K562 (cell line): Measurements from ENCODE around the gene PPP6R1. TPM values are rescaled to one million over a fixed set of nuclear protein-coding genes. Genes with fewer than 3 reads are reported as not detected.

Source experiments
- ARID2 ChIP-seq: fragments of 450-650 bp; IDR thresholded peaks from 2 replicates; pipeline ENCODE4 v1.6.1; 2017; ENCODE audit warnings: antibody characterized with exemption, mild to moderate bottlenecking
- BCOR ChIP-seq: fragments of 450-650 bp; IDR thresholded peaks from 2 replicates; pipeline ENCODE4 v1.6.1; 2016
- CBX2 ChIP-seq: fragments of 200-600 bp; sonication (generic); IDR thresholded peaks from one replicate; pipeline ENCODE4 v1.6.1; 2012; ENCODE audit warnings: mild to moderate bottlenecking, low read length, inconsistent platforms; ENCODE audit not compliant: insufficient read depth, poor library complexity, severe bottlenecking
- ELF1 ChIP-seq: fragments of 200-800 bp; sonication (Bioruptor generic); IDR thresholded peaks from 2 replicates; pipeline ENCODE4 v1.6.1; 2016; ENCODE audit warnings: missing genetic modification characterization, missing compliant biosample characterization
- FOS ChIP-seq: IDR thresholded peaks from 3 replicates; pipeline ENCODE4 v1.6.1; 2011; ENCODE audit not compliant: insufficient read length; ENCODE audit errors: extremely low read depth
- HEY1 ChIP-seq: fragments of 250-450 bp; sonication (Bioruptor Pico); IDR thresholded peaks from 2 replicates; pipeline ENCODE4 v1.5.0; 2020; ENCODE audit warnings: mild to moderate bottlenecking, moderate library complexity, borderline replicate concordance
- HIVEP1 ChIP-seq: fragments of 250-450 bp; sonication (Bioruptor Pico); IDR thresholded peaks from 2 replicates; pipeline ENCODE4 v1.4.0; 2020; ENCODE audit warnings: mild to moderate bottlenecking
- KLF1 ChIP-seq: fragments of 450-650 bp; IDR thresholded peaks from 2 replicates; pipeline ENCODE4 v1.6.1; 2016; ENCODE audit warnings: missing genetic modification characterization, missing compliant biosample characterization
- KLF6 ChIP-seq: fragments of 250-450 bp; sonication (Bioruptor Pico); IDR thresholded peaks from 2 replicates; pipeline ENCODE4 v1.4.0; 2020; ENCODE audit warnings: mild to moderate bottlenecking, moderate library complexity, borderline replicate concordance
- NR4A1 ChIP-seq, 2 experiments: fragments of 250-450 bp in 1 of 2; fragments of 450-650 bp in 1 of 2; sonication (Bioruptor Pico) in 1 of 2; IDR thresholded peaks; 2 replicates each; pipeline versions ENCODE4 v1.4.0 to v1.6.1; 2016 to 2020; ENCODE audit warnings: mild to moderate bottlenecking in 2 of 2, missing compliant biosample characterization in 1 of 2, missing genetic modification characterization in 1 of 2, moderate library complexity in 1 of 2
- PURB ChIP-seq: sonication (generic); formaldehyde crosslinking; IDR thresholded peaks from 2 replicates; pipeline ENCODE4 v1.9.0; 2021; ENCODE audit warnings: low read depth, mild to moderate bottlenecking, missing genetic modification reagents
- RB1 ChIP-seq: fragments of 450-650 bp; IDR thresholded peaks from 2 replicates; pipeline ENCODE4 v1.6.1; 2017; ENCODE audit warnings: low read depth, mild to moderate bottlenecking
- SIN3A ChIP-seq, 2 experiments: fragments of 150-350 bp in 1 of 2; IDR thresholded peaks; 2 replicates each; pipeline ENCODE4 v1.6.1; 2011 to 2016; ENCODE audit warnings: borderline replicate concordance in 2 of 2, low read depth in 2 of 2, low read length in 2 of 2, mild to moderate bottlenecking in 2 of 2, moderate library complexity in 2 of 2; ENCODE audit not compliant: control insufficient read depth in 1 of 2
- SREBF2 ChIP-seq: sonication (generic); formaldehyde crosslinking; IDR thresholded peaks from 2 replicates; pipeline ENCODE4 v1.4.0; 2020; ENCODE audit warnings: mild to moderate bottlenecking, missing genetic modification reagents
- TBL1XR1 ChIP-seq, 2 experiments: IDR thresholded peaks; 2 replicates each; pipeline ENCODE4 v1.6.1; 2012; ENCODE audit warnings: improper control_type of control experiment in 2 of 2, low read length in 2 of 2, mild to moderate bottlenecking in 1 of 2
- TOE1 ChIP-seq, 2 experiments: fragments of 450-650 bp in 1 of 2; sonication (generic) in 1 of 2; formaldehyde crosslinking in 1 of 2; IDR thresholded peaks; 2 replicates each; pipeline versions ENCODE4 v1.7.1 to v1.8.0; 2016 to 2022; ENCODE audit warnings: borderline replicate concordance in 2 of 2, mild to moderate bottlenecking in 2 of 2, antibody characterized with exemption in 1 of 2, inconsistent platforms in 1 of 2, low read depth in 1 of 2, missing genetic modification reagents in 1 of 2, moderate library complexity in 1 of 2
- ZNF124 ChIP-seq: sonication (generic); formaldehyde crosslinking; IDR thresholded peaks from 2 replicates; pipeline ENCODE4 v1.8.1; 2022; ENCODE audit warnings: missing genetic modification reagents
- ZNF140 ChIP-seq: fragments of 250-450 bp; sonication (Bioruptor Pico); IDR thresholded peaks from 2 replicates; pipeline ENCODE4 v1.8.0; 2021; ENCODE audit warnings: moderate library complexity, mild to moderate bottlenecking, inconsistent platforms
- ZNF57 ChIP-seq: fragments of 450-650 bp; formaldehyde crosslinking; IDR thresholded peaks from 2 replicates; pipeline ENCODE4 v1.4.0; 2020; ENCODE audit warnings: mild to moderate bottlenecking, moderate library complexity
- ZNF586 ChIP-seq: fragments of 450-650 bp; formaldehyde crosslinking; conservative IDR thresholded peaks from 2 replicates; pipeline ENCODE4 v1.4.0; 2020; ENCODE audit warnings: mild to moderate bottlenecking, moderate library complexity
- ZNF785 ChIP-seq: fragments of 250-450 bp; sonication (Bioruptor Pico); IDR thresholded peaks from 2 replicates; pipeline ENCODE4 v1.4.0; 2020; ENCODE audit warnings: mild to moderate bottlenecking
- ZNF830 ChIP-seq: fragments of 250-450 bp; sonication (Bioruptor Pico); IDR thresholded peaks from 2 replicates; pipeline ENCODE4 v1.5.0; 2021; ENCODE audit warnings: mild to moderate bottlenecking
- polyA plus RNA-seq, 8 experiments: library from polyadenylated mRNA; depleted of rRNA in 4 of 8; stranded (reverse) in 5 of 8; unstranded in 3 of 8; fragments of >200 nt; fragmentation: Nextera tagmentation in 2 of 8; fragmentation: Illumina TruSeq in 1 of 8; extraction: Ambion mirVana in 2 of 8; extraction: Trizol in 1 of 8; gene quantifications; 2 replicates each; pipeline versions ENCODE4 v1.2.1 to v1.2.3, GENCODE V29; 2011 to 2014; ENCODE audit warnings: inconsistent platforms in 1 of 8, missing spikeins in 1 of 8
- total RNA-seq, 7 experiments: library from RNA; depleted of rRNA in 6 of 7; stranded (reverse); fragments of >200 nt in 6 of 7; fragmentation: Illumina TruSeq in 2 of 7; extraction: Trizol in 2 of 7; gene quantifications; 2 replicates each; pipeline versions ENCODE4 v1.2.1 to v1.2.3, GENCODE V29; 2011 to 2021; ENCODE audit warnings: low replicate concordance in 1 of 7
- TF ChIP-seq, protein P1 (sequence below): fragments of 250-450 bp; sonication (Bioruptor Pico); IDR thresholded peaks from 2 replicates; pipeline ENCODE4 v1.8.0; 2021; ENCODE audit warnings: moderate library complexity, mild to moderate bottlenecking, inconsistent platforms
- TF ChIP-seq, protein P2 (sequence below): fragments of 250-450 bp; sonication (Bioruptor Pico); IDR thresholded peaks from 2 replicates; pipeline ENCODE4 v1.8.0; 2022; ENCODE audit warnings: moderate library complexity, mild to moderate bottlenecking, inconsistent platforms

PPP6R1 gene
- total and polyA plus RNA-seq, 9 of the 15 experiments (the other 6 are each of a cell fraction or from before 2014, with no cell fraction given): 0.48 to 135 (median 37.2) TPM

DNA sequence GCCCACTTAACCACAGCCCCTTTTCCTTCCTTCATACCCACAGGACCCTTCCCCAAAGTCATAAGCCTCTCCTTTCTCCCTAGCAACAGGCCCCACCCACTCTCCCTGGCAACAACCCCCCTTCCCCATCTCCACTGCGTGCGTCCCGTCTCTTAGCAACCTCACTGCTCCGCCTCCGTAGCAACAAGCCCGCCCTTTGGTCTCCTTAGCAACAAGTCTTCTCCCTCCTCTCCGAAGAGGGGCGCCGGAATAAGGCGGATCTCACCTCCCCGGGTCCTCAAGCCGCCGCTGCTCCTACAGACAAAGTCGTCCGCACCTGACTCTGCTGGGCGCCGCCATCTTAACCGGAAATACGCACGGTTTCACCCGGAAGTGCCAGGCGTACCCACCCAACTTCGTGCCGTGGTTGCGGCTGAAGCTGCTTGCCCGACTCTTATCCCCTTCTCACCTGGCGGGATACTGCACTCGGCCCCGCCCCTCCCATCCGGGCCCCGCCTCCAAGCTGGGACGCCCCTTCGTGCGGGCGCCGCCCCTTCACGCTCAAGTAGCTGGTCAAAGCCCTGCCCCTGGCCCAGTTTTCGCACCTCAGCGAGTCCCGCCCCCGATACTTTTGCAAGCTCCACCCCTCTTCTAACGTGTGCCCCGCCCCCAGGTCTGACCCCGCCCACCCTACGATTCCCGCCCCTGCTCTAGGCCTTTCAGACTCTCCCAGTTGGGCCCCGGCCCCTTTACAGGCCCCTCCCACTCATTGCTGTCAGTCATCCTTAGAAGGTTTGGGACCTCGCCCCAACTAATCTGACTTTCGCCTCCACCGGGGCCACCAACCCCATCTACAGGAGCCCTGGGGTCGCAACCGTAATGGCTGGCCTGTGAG is 21.2 kb upstream of the PPP6R1 start, which contains the start of gene HSPBP1 (continued):
- TF ChIP-seq, protein P1, sequence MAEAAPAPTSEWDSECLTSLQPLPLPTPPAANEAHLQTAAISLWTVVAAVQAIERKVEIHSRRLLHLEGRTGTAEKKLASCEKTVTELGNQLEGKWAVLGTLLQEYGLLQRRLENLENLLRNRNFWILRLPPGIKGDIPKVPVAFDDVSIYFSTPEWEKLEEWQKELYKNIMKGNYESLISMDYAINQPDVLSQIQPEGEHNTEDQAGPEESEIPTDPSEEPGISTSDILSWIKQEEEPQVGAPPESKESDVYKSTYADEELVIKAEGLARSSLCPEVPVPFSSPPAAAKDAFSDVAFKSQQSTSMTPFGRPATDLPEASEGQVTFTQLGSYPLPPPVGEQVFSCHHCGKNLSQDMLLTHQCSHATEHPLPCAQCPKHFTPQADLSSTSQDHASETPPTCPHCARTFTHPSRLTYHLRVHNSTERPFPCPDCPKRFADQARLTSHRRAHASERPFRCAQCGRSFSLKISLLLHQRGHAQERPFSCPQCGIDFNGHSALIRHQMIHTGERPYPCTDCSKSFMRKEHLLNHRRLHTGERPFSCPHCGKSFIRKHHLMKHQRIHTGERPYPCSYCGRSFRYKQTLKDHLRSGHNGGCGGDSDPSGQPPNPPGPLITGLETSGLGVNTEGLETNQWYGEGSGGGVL (CRISPR knock-in tag): no peak
- TF ChIP-seq SIN3A (IDR thresholded peaks at IDR 0.05; ENCODE audit: borderline replicate concordance in 2 of 2, control insufficient read depth in 1 of 2, low read depth in 2 of 2, low read length in 2 of 2) (peak in 1 of 2 experiments; percentile 99; a peak in 2 of 4 replicates), RB1 (peak; percentile 74; the same call in 1 of the 2 replicates), KLF1 (tag) (peak; percentile 79), BCOR (no peak), ZNF124 (no peak), SREBF2 (CRISPR knock-in tag) (no peak), ELF1 (peak; percentile 87), ZNF586 (no peak), PURB (no peak), CBX2 (no peak), HEY1 (CRISPR knock-in tag) (no peak), ZNF830 (CRISPR knock-in tag) (no peak), HIVEP1 (CRISPR knock-in tag) (no peak), TOE1 (IDR thresholded peaks at IDR 0.05; ENCODE audit: borderline replicate concordance) (no peak), TOE1 (CRISPR knock-in tag; IDR thresholded peaks at IDR 0.05; ENCODE audit: borderline replicate concordance, low read depth) (no peak), ARID2 (no peak), ZNF785 (CRISPR knock-in tag) (no peak), NR4A1 (CRISPR knock-in tag; IDR thresholded peaks at IDR 0.05) (no peak), NR4A1 (tag; IDR thresholded peaks at IDR 0.05) (no peak), KLF6 (CRISPR knock-in tag) (no peak), TBL1XR1 (IDR thresholded peaks at IDR 0.05; ENCODE audit: low read length in 2 of 2) (peak in 1 of 2 experiments; percentile 27; a peak in 1 of 4 replicates), FOS (no peak), ZNF140 (CRISPR knock-in tag) (no peak), ZNF57 (CRISPR knock-in tag) (no peak)
- TF ChIP-seq, protein P2, sequence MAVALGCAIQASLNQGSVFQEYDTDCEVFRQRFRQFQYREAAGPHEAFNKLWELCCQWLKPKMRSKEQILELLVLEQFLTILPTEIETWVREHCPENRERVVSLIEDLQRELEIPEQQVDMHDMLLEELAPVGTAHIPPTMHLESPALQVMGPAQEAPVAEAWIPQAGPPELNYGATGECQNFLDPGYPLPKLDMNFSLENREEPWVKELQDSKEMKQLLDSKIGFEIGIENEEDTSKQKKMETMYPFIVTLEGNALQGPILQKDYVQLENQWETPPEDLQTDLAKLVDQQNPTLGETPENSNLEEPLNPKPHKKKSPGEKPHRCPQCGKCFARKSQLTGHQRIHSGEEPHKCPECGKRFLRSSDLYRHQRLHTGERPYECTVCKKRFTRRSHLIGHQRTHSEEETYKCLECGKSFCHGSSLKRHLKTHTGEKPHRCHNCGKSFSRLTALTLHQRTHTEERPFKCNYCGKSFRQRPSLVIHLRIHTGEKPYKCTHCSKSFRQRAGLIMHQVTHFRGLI (CRISPR knock-in tag): no peak
